ENCODE results near the gene EXOSC10. TPM values are rescaled to one million over a fixed set of nuclear protein-coding genes. Genes with fewer than 3 reads are reported as not detected.

Gene EXOSC10
- 68.7 and 72.2 TPM in 2 replicates for total RNA-seq

GRCh38 chr1:11099310-11100148 is at the start of gene EXOSC10:
TSS of gene EXOSC10 (minus strand) at chr1:11099869. CDS start at chr1:11099831, 38 bp downstream.

GRCh38 chr1:11059968-11060830 is 39.5 kb downstream of the EXOSC10 start, which contains the start of gene SRM:
TSS of gene SRM (minus strand) at chr1:11060018. CDS start at chr1:11059943, 75 bp downstream.

GRCh38 chr1:11046625-11047365 is 52.9 kb downstream of the EXOSC10 start, which contains the start of gene MASP2:
TSS of gene MASP2 (minus strand) at chr1:11047239. CDS start at chr1:11047207, 32 bp downstream.

Other genes starting within 250 kb of the EXOSC10 start
- gene TARDBP, start 87.2 kb downstream of the EXOSC10 start, total RNA-seq: 48.0 and 66.1 TPM in 2 replicates
- gene MASP2, start 52.6 kb downstream of the EXOSC10 start, total RNA-seq: not detected in 2 replicates
- gene SRM, start 39.9 kb downstream of the EXOSC10 start, total RNA-seq: 78.9 and 93.3 TPM in 2 replicates
- not detected in 2 replicates for gene ANGPTL7, start 89.5 kb upstream of the EXOSC10 start, total RNA-seq
- 46.5 and 50.9 TPM in 2 replicates for gene MTOR, start 162.7 kb upstream of the EXOSC10 start, total RNA-seq
- gene UBIAD1, start 173.3 kb upstream of the EXOSC10 start, total RNA-seq: 8.8 and 14.0 TPM in 2 replicates